Embryonic facial prominence (tissue), 1 donor: Measurements from ENCODE around the gene SYTL3.
"Not testable (repeated sequence)": the region's sequence is repeated elsewhere in the genome, so short reads cannot be mapped to it uniquely, and the experiment has no call there.

Source experiments
- DNase-seq: peaks from one replicate; pipeline ENCODE4 v3.0.0-alpha.2; 2016; ENCODE audit errors: extremely low spot score

SYTL3 gene

GRCh38 chr6:158638324-158638854 is 11.5 kb upstream of the SYTL3 start:
- no peak for DNase-seq

DNA sequence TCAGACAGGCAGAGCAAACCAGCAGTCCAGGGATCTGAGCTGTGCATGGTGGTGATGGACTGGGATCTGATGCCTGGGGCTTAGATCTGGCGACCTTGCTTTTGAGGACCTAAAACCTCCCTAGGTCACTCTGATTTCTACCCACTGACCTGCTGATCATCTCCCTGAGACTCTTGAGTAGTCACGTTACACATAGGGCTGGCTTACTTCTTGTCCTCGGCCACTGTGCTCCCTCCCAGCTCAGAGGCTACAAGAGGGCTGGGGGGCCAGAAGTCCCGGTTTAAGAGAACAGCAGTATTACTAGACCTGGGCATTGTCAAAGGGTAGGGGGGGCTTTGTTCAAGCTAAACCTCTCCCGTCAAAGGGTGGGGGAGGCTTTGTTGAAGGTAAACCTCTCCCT is 10.8 kb upstream of the SYTL3 start:
- DNase-seq: no peak

- no peak for DNase-seq
Observed at GRCh38 chr6:158640519-158640918, 9.3 kb upstream of the SYTL3 start.

DNA sequence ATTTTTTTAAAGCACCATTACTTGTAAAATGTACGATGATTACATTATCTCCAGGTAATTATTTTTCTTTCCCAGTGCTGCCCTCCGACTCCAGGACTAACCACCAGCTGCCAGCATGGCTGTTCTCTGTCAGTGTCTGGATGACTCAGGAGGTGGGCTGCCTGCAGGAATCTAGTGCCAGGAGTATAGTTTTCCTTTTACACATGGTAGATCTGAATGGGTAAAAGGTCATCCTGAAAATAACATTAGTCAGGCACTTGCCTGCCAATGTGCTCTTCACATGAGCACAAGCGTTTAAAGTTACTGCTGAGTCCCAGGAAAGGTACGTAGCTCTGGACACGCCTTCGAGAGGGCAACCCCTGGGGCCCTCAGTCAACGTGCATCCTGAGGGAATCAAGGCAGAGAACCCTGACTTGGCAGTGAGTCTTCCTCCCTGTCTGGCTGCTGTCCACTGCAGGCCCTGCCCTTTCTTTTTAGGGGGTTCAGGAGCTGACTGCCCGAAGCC is 7.7 kb upstream of the SYTL3 start:
- DNase-seq: no peak

- DNase-seq: no peak
Observed at GRCh38 chr6:158643836-158644230, 6.0 kb upstream of the SYTL3 start.

GRCh38 chr6:158644231-158645063 is 5.4 kb upstream of the SYTL3 start, which contains the start of gene DYNLT1:
TSS of gene DYNLT1 (minus strand) at chr6:158644743. CDS start at chr6:158644708, 35 bp downstream.
- peak; percentile 87 for DNase-seq

DNA sequence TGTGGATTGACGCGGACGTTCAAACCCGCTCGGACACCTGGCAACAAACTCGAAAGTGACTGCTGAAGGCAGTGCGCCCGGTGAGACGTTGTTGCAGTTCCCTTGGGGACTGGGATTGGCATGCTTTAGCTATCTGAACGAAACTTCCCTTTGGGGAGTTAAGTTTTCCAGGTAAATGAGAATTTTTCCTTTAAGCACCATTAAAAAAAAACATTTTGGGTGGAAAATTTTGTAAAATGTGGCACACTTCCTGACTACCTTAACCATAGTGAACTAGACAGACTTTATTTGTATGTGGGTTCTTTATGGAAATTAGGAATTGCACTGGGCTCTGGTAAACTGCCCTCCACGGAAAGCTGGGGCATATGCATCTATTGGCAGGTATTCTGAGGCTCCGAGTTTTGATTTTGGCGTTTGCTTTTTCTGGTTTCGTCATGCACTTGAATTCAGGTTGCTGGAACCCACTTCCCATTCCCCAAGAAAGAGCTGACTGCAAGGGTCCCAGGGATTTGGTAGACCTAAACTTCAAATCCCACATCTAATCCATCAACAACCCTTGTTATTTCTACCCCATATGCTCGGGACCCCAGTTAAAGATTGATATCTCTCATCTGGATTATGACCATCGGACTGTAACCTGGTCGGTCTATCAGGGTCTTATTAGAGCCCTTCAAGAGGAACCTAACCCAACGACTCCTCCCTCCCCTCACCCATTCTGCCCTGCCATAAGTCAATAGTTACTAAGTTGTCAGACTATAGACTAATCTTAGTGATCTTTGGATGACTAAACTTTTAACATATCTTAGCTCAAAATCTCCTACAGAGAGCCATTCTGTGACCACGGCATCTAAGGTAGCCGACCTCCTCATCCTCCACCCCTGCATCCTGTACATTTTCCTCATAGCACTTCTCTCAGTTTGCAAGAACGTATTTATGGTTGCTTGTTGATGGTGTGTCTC is 4.5 kb upstream of the SYTL3 start:
- no peak for DNase-seq

DNA sequence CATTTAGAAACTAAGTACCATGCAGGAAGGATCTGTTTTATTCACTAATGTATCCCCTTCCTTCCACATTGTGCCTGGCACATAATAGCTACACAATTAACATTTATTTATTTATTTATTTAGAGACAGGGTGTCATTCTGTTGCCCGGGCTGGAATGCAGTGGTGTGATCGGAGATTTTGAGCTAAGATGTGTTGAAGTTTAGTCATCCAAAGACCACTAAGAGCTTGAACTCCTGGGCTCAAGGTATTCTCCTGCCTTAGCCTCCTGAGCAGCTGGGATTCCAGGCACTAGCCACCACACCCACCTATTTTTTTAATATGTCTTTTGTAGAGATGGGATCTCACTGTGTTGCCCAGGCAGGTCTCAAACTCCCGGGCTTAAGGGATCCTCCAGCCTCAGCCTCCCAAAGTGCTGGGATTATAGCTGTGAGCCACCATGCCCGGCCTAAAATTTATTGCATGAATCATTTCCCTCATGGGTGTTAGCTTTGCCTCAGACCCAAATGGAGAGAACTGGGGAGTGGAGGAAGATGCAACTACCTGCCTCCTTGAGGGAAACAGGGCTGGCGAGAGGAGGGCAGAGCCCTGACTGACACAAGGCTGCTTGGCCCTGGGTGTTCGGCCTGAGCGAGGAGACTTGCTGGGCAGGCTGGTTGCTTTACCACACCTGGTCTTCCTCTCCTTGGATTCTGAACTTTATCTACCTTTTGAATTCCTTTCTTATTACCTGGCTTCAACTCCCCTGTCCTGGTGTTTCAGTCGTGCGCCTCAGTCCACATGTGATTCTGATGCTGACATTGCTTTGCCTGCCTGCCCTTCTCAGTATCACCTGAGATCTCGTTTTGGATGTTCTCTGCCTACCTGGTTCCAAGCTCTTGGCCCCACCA is 3.6 kb upstream of the SYTL3 start:
- no peak for DNase-seq

- DNase-seq: no peak
Observed at GRCh38 chr6:158647501-158647900, 2.4 kb upstream of the SYTL3 start.

- DNase-seq: no peak
Observed at GRCh38 chr6:158648682-158649131, 1.1 kb upstream of the SYTL3 start.

DNA sequence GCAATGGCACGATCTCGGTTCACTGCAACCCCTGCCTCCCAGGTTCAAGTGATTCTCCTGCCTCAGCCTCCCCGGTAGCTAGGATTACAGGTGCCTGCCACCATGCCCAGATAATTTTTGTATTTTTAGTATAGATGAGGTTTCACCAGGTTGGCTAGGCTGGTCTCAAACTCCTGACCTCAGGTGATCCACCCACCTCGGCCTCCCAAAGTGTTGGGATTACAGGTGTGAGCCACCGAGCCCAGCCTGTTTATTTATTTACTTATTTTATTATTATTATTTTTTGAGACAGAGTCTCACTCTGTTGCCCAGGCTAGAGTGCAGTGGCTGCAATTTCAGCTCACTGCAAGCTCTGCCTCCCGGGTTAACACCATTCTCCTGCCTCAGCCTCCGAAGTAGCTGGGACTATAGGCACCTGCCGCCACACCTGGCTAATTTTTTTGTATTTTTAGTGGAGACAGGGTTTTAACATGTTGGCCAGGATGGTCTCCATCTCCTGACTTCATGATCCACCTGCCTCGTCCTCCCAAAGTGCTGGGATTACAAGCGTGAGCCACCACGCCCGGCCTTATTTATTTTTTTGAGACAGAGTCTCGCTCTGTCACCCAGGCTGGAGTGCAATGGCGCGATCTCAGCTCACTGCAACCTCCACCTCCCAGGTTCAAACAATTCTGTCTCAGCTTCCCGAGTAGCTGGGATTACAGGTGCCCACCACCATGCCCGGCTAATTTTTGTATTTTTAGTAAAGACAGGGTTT is 2.3 kb downstream of the SYTL3 start:
- not testable (repeated sequence) for DNase-seq

GRCh38 chr6:158653577-158654354 is 3.9 kb downstream of the SYTL3 start:
- no peak for DNase-seq

- no peak for DNase-seq
Observed at GRCh38 chr6:158654498-158654897, 4.6 kb downstream of the SYTL3 start.

GRCh38 chr6:158654960-158655489 is 5.2 kb downstream of the SYTL3 start:
- no peak for DNase-seq

DNA sequence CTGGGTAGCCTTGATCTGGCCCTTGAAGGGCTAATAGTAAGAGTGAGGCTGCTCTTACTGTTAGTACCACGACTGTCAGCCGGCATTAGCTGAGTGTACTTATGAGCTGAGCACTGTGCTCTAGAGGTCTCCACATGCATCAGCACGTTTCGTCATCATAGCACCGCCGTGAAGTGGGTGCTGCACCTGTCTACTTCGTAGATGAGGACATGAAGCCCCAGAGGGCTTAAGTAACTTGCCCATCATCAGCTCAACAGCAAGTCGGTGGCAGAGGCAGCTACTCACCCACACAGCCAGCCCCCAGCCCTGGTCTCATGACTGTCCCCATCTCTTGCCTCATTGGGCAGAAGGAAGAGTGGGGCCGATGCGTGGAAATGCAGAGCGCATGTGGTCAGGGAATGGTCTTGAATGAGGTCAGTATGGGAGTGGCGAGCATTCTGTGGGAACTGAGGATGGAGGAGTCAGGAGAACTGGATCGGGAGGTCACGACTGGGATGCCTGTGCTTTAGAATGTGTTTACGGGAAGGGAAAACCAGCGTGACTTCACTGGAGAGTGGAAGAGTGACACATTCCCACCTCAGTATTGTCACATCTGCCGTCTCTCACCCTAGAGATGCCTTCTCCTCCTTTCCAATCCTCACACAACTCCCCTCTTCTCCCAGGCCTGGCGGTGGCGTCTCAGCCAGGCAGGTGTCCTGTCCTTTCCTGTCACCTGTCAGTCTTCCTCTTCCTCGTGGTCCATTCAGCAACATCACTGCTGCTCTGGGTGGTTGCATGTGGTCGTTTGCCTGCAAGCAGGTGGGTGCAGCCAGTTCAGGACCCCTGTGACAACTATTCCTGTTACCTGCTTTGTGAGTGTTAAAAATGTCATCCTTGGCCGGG is 6.0 kb downstream of the SYTL3 start:
- DNase-seq: no peak

GRCh38 chr6:158656986-158657385 is 7.1 kb downstream of the SYTL3 start:
- not testable (repeated sequence) for DNase-seq

GRCh38 chr6:158660333-158660754 is 10.5 kb downstream of the SYTL3 start:
- no peak for DNase-seq

- DNase-seq: no peak
Observed at GRCh38 chr6:158661156-158661685, 11.4 kb downstream of the SYTL3 start.
